SU-DHL-6 (cell line): ENCODE measurements around the gene MLANA.

Experiments used
- EZH2phosphoT487 ChIP-seq: fragments of 200-600 bp; sonication (generic), shearing (Covaris generic); conservative IDR thresholded peaks from 2 replicates; pipeline ENCODE4 v1.6.1; 2018; ENCODE audit warnings: mild to moderate bottlenecking, antibody characterized with exemption, low read length, moderate library complexity, mixed read lengths
- TF ChIP-seq, protein P1 (sequence below): fragments of 200-600 bp; sonication (generic); IDR thresholded peaks from one replicate; pipeline ENCODE4 v1.5.1; 2017; ENCODE audit warnings: antibody characterized with exemption, mild to moderate bottlenecking, low read length, moderate library complexity; ENCODE audit not compliant: insufficient read depth, poor library complexity, severe bottlenecking

DNA sequence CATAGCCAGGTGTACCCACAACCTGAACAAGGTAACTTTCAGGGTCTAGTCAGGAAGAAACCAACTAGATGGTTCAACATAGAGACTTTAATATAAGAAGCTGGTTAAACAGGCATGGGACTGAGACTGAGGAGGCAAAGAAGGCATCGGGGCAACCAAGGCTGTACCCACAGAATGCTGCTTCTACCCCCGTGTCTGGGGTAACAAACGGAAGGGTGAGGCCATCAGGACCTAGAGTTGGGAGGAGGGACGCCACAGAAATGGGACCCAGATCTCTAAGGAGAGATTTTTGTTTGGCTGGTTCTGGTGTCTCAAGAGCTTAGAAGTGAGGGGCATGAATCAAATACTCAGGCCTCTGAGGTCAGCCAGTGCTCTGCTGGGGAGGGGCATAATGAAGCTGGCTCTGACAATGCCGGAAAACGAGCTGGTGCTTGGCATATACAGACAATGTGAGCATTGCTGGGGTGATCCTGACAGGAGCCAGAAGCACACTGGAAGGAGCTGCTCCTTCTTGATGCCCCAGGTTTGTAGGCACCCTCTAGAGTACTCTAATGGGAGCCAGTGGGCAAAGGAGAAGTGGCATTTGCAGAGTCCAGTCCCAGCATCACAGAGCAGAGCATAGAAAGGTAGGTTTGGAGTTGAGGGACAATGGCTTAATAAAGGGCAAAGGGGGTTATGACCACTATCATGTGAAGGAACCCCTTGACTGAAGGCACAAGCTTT lies 3.7 kb downstream of the MLANA start:
- TF ChIP-seq, protein P1, sequence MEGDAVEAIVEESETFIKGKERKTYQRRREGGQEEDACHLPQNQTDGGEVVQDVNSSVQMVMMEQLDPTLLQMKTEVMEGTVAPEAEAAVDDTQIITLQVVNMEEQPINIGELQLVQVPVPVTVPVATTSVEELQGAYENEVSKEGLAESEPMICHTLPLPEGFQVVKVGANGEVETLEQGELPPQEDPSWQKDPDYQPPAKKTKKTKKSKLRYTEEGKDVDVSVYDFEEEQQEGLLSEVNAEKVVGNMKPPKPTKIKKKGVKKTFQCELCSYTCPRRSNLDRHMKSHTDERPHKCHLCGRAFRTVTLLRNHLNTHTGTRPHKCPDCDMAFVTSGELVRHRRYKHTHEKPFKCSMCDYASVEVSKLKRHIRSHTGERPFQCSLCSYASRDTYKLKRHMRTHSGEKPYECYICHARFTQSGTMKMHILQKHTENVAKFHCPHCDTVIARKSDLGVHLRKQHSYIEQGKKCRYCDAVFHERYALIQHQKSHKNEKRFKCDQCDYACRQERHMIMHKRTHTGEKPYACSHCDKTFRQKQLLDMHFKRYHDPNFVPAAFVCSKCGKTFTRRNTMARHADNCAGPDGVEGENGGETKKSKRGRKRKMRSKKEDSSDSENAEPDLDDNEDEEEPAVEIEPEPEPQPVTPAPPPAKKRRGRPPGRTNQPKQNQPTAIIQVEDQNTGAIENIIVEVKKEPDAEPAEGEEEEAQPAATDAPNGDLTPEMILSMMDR, result no peak
- no peak for TF ChIP-seq EZH2phosphoT487
